GM21737 (cell line): ENCODE data around the gene PPM1J.
"Not testable (repeated sequence)": the region's sequence is repeated elsewhere in the genome, so short reads cannot be mapped to it uniquely, and the experiment has no call there.

Experiments used
- ATAC-seq: cut with Tn5 transposase; IDR thresholded peaks from one replicate; pipeline ENCODE4 v1.9.1; 2021; ENCODE audit warnings: mild to moderate bottlenecking, moderate library complexity; ENCODE audit not compliant: unreplicated experiment

The PPM1J gene

DNA sequence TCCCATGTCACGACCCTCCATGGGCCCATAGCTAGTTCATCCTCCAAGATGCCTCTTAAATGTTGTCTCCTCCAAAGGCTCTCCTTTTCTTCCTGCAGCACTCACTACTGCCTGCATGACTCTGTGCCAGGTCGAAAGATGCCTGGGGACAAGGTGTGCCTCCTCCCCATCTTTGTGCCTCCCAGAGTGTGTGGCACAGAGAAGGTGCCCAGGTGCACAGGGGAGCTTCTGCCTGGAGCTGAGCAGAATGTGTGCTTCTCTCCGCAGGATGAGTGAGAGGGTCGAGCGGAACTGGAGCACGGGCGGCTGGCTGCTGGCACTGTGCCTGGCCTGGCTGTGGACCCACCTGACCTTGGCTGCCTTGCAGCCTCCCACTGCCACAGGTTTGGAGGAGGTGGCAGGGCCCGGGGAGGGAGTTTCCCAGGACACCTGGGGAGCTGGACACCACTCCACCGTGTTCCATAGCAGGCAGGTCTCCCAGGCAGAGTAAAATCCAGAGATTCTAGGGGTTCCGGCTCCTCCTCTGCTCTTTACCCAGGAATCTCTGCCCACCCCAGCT, 6.9 kb upstream of the PPM1J start:
- no peak for ATAC-seq

DNA sequence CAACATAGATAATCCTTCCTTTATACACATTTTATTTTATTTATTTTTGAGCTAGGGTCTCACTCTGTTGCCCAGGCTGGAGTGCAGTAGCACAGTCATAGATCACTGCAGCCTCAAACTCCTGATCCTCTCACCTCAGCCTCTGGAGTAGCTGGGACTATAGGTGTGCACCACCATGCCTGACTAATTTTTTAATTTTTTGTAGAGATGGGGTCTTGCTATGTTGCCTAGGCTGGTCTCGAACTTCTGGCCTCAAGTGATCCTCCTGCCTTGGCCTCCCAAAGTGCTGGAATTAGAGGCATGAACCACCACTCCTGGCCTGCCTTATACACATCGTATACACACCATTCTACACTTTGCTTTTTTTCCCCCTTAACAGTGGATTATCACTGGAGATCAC, 6.2 kb upstream of the PPM1J start:
- not testable (repeated sequence) for ATAC-seq

DNA sequence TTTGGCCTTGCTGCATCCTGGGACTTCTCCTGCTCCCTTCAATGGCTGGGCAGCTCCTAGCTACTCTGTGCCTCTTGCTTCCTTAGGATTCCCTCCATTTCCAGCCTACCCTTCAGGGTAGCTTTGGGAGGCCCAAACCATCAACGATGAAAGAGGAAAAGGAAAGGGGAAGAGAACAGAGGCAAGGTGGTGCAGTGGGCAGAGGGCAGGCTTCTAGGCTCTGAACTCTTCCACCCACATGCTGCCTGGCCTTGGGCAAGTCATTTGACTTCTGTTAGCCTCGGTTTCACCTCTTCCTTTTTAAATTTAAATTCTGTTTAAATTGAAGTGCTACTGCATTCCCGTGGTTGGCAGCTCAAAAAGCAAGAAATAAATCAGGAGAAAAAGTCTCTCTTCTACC, 5.7 kb upstream of the PPM1J start:
- ATAC-seq = no peak

DNA sequence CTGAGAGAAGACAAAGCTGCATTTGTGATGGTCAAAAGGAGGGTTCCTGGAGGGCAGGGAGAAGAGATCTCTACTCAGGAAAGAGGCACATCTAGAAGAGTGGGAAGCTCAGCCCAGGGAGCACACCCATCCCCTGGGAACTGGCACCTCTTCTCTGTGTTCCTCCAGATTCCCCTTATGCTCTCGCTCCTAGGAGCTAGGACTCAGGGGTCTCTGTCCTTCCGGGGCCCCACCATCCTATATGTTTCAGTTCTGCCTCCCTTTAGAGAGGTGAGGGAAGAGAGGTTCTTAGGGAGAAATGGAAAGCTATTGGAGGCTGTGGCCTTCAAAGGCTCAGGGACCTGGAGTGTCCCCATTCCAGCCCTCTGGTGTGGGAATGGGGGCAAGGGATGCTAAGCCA, 4.6 kb upstream of the PPM1J start:
- ATAC-seq = no peak

DNA sequence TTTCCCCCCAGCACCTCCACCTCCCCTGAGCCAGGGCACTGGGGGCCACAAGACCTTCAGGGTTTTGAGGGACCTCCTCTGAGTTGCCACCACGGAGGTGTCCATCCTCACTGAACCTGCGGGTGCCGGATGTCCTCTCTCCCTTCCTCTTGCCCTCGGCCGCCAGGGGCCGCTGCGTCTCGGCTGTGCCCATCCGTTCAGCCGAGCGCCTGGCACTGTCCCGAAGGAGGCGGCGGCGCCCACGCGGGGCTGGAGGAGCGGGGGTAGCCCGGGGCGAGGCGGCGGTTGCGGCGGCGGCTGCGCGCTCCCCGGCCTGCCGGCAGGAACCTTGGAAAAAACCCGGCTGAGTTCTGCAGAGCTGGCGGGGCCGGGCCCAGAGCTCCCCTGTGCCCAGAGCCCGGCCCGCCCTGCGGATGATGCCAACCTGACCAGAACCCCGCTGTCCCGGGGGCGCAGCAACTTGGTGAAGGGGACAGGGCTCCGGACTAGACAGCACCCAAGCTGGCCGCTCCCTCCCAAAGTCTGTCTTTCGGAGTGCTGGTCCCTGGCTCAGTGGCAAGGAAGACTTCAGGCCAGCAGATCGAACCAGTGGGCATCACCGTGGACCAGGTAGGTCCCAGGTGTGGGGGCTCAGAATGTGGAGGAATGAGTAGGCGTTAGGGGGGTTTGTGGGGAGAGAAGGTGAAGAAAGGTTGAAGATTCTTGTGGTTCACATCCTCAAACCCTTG, 3.7 kb upstream of the PPM1J start:
- no peak for ATAC-seq

DNA sequence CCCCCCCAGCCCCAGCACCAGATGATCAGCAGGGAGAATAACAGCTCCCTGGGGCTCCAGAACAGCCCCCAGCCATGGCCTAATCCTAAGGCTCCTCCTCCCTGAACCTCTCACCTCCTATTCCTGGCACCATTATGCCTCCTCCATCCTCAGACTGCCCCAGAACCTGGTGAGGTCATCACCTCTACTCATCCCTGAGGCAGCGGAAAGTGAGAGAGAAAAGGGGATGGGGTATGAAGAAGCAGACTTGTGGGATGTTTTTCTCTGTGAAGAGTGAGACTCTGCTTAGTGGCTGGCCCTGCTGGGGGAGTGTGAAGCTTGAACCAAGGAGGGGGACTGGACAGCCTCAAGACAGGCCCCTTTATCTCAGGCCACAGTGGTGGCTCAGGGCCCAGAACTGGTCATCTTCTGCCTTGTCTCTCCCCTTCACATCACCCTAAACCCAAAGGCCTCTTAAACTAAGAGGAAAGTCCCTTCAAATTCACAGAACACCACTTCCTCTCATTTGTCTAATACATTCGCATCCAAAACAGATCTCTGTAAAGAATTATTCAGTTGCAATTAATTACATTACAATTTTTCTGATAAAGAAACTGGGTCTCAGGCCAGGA, 2.2 kb upstream of the PPM1J start:
- ATAC-seq = no peak

DNA sequence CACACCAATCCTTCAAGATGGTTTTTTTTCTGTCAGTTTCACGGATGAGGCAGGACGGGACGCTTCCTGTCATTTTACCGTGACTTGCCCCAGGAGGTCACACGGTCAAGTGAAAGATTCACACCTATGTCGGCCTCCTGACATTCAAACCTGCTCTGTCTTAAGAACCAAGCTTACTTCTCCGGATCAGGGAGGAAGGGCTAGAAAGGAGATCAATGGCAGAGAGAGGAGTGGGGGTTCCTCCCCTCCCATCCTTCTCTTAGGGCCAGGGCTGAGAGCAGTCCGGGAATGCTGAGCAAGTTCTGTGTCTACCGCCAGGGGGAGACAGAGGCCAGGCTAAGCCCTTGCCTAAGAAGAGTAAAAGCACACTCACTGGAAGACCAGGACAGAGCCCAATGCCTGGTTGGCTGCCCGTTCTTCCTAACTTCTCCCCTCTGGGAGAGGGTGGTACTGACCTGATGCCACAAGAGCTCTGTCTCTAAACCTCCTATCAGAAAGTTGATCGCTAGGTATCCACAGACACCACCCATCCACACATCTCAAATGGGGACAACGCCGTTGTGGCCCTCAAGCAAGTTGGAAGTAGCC, 1.1 kb upstream of the PPM1J start:
- ATAC-seq = peak; percentile 34

DNA sequence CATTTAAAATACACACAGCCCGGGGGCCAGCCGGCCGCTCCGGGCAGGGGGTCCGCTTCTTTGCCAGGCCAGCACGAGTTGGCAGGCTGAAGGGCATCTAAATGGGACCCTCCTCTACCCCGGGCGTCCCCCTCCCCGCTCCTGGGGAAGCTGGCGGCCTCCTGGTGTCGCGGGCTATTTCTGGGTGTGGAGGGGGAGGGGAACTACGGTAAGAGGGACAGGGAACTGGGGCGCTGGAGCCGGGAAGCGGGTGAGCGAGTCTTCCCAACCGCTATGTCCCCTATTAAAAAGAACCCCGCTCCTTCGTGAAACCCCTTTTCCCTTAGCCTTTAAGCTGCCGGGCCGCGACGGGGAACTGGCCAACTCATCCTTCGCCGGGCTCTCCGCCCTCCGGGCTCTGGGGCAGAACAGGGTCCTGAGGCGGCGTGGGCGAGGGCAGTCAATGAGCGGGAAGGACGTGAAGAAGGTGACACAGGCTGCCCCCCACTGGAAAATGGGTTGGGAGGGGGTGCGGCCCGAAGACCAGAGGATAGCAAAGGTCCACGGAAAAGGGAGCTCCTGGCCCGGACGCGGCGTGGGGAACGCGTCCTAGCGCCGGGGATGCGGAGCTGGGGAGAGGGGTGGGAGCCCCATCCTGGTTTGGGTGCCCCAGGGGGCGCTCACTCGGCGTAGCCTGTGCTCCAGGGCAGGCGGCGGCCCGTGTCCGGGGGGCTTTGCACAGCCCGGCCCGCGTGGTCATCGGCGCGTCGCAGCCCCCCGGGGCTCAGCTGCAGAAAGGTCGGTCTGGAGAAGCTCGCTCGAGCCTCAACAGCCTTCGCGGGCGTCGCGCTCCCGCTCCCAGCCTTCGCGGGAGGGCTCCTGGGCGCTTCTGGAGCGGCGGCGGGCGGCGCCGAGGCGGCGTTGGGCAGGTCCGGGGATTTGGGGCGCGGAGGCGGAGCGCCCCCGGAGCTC, 544 bp downstream of the PPM1J start:
- ATAC-seq = no peak

DNA sequence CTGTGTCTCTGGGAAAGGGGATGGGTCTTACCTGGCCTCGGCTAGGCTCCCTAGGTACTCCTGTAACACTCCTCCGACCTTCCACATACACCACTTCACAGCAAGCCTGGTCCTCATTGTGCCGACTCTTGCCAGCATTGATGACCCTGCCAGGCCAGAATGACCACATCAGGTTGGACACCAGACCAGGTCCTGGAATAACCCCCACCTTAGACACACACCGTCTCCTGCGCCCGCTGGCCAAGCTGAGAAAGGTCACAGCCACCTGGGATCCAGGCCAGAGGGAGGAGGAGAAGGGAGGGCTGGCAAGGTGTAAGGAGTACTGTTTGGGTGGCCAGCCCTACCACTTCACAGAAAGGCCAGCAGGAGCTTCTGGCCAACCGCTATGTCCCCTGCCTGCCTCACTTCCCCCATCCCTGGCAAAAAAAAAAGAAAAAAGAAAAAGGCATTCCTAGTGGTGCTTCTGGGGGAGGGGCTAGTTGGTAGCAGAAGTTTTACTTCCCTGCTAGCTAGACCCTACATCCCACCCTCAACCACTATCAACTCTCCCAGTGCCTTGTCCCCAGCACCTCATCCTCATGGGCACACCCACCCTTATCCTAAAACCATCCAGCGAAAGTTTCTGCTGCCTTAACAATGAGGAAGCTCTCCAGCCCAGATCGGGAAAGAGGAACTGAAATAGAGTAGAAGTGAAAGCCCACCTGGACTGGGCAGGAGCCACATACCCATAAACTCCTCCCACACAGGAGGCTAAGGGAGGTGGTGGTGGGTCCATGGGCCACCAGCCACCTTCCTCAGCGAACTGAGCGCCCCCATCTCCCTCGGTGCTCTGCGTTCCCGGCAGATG, 1.4 kb downstream of the PPM1J start:
- ATAC-seq = no peak

DNA sequence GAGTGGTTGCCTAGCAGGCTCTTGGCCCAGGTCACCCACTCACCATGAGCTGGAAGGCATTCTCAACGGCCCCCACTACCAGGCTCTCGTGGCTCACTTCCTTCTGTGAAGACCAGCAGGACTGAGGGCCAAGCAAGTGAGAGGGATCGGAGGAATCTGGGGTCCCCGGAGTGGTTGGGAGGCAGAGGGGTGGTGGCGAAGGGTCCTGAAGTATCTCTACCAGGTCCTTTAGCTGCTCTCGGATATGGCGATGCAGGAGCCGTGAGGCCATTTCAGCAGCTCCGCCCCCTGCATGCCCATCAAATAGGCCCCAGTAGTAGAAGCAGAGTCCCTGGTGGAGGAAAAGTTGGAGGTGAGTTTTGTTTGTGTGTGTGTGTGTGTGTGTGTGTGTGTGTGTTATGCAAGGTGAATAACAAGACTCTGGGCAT, 2.4 kb downstream of the PPM1J start:
- no peak for ATAC-seq

DNA sequence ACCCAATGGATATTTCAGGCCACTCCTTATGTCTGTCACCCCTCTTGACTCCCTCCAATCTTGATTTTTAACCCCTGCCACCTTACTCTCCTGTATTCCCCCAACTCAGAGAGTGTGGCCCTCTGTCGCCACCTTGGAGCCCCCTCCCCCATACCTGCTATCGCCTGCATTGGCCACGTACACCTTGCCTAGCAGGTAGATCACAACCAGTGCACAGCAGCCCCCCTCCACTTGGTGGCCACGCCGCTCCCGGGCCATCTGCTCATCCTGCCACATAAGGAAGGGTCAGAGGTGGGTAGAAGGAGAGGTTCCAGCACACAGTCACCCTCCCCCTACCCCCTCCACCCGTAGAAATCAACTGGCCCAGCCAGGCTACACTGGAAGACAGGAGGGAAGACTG, 2.9 kb downstream of the PPM1J start:
- no peak for ATAC-seq

DNA sequence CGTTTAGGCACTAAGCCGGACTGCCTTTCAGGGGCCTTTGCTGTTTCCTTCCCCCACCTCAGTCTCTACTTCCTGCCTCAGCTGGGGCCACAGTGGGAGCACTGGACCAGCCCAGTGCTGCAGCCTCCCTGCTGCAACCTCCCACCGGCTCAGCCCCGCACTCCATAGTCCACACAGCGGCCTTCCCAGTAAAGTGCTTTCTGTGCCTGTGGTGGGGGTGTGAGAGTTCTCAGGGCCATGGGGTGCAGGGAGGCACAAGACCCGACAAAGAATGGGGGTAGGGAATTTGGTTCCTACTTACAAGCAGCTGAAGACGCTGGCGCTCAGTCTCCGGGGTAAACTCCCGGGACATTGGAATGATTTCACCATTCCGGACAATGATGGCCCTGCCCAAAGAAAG, 3.5 kb downstream of the PPM1J start:
- no peak for ATAC-seq

DNA sequence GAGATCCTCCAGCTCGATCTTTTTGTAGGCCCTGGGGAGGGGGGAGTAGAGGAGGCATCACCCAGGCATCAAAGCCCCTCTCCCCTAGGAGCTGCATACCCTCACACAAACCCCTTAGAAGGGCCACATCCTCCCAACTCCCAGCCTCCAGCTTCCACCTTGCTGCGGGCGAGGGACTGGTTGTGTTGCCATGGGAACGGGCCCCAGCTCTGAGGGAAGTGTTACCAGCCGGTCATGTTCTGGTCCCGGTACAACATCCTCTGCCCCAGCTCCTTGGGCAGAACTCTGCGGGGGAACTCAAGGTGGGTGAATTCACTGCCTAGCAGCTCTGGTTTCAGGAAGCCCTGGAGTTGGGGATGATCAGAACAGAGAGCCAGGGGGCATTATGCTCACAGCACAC, 4.1 kb downstream of the PPM1J start:
- no peak for ATAC-seq

DNA sequence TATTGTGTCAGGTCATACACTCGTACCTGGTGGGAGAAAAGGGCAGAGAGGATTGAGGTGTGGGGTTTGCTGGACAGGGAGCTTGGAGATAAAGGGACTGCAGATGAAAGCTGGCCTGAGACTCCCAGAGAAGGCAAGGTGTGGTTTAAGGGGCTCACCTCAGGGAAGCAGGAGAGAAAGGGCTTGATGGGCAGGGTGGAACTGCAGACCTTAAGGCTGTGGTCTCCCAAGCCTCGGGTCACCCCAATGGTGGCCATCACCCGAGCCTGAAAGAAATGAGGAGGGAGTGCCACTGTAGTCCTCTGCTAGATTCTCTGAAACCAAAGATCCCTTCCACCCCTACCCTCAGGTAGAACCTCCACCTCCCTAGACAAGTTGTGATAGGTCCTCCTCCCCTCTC, 4.5 kb downstream of the PPM1J start:
- no peak for ATAC-seq

DNA sequence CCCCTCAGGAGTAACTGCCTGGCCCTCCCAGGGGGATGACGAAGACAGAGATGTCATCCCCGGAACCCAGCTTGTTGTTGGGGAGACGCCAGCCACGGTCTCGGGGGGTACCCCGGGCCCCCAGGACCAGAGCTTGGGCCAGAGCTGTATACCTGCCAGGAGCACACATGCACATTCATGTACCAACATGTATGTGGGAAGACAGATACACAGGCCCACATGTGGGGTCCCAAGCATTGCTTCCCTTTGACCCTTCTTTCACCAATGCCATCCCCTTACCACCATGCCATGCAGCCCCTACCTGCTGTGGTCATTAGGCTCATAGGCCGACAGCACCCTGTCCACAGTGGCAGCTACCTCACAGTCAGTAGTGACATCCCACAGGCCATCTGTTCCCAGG, 5.0 kb downstream of the PPM1J start:
- ATAC-seq = no peak

DNA sequence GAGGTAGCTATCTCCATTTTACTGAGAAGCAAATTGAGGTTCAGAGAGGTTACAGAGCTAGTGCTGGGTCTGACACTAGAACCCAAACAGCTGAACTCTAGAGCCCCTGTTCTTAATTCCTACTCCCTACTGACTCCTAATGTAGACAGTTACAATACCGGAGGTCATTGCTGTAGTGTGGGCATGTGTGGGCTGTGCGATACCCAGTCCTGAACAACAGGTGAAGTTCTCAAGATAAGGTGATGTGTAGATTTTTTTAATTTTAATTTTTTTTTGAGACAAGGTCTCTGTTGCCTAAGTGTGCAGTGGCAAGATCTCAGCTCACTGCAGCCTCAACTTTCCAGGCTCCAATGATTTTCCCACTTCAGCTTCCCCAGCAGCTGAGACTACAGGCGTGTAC, 6.6 kb downstream of the PPM1J start:
- ATAC-seq = no peak

DNA sequence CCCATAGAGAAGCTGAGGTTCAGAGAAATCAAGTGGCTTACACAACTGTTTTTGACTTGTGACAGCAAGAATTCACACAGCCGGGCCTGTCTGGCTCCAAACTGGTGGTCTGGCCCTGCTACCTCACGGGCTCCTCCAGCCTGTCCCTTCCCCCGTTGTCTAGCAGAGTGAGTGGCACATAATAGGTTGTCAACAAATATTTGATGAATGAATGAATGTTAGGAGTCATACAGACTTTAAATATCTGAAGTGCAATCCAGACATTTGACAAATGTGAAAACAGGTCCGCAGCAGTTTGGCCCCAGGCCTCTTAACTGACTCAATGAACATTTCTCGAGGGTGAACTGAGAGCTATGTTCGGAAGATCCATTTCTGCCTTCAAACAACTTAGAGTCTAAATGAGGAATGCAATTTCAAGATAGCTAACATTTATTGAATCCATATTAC, 7.1 kb downstream of the PPM1J start:
- no peak for ATAC-seq

DNA sequence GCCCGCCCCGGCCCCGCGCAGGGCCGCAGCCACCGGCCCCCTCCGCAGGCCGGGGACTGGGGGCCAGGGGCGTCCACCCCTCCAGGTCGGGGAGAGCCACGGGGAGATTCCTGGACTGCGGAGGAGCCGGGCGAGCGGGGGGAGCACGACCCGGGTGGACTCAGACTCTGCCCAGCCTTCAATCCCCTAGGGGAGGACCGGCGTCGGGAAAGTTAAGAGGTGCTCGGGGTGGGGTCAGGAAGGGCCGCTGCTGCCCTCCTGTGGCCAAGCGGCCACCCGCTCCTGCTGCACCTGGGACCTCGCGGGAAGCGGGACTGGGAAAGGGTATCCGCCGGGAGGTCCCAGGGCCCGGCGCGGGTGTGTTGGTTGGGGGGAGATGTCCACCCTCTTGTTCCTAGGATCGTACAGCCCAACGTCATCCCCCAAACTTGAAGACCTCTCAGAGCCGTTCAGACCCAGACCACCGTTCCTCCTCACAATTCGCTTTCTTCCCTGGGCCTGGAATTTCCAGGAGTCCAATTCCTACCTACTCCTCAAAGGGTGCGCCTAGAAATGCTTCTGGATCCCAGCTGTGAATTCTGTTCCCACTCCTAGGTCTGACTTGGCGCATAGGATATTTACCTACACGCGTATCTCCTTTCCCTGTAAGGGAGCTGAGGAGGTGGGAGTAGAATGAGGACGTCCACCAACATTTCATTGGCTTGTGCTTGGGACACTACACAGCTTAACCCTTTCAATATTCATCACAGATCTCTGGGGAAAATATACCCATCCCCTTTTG, 7.7 kb downstream of the PPM1J start:
- peak; percentile 48 for ATAC-seq

DNA sequence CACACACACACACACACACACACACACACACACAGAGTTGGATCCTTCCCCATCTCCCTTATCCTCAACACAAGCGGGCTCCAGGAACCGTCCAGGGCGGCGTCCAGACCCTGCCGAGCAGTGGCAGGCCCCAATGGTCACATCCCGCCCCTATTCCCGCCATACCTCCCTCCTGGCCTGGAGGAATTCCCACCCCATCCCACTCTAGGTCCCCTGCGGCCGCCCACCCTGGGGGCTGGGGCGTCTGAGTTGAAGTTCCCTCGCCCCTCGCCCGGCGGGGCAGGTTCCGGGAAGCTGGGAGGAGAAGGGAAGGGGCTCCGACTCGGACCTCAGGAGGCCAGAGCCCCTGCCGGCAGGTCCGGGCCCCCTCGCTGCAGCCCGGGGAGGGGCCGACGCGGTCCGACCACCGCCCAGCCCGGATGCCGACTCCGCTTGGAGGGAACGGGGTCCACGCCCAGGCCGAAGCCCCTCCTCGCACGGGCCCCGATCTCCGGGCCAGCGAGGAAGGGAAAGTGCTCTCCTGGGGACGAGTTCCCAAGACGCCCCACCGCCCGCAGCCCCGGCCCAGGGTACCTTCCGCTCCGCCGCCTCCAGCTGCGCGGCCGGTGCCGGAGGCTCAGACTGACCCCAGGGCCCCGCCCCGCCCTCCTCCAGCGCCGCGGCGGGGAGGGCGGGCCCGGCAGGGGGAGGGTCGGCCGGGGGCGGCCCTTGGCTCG, 8.5 kb downstream of the PPM1J start, which contains the start of gene RHOC:
RHOC (minus strand) TSS at position 623 of the 716 bp plus-strand sequence. CDS start 3,328 bp downstream, outside the sequence.
- ATAC-seq = peak; percentile 50
